Measurements from ENCODE around the gene FGD6. TPM values are rescaled to one million over a fixed set of nuclear protein-coding genes. Genes with fewer than 3 reads are reported as not detected.

FGD6 gene
- polyA plus RNA-seq, 2 of the 4 experiments (the other 2 are of a cell fraction), result 15.5 to 48.0 TPM

DNA sequence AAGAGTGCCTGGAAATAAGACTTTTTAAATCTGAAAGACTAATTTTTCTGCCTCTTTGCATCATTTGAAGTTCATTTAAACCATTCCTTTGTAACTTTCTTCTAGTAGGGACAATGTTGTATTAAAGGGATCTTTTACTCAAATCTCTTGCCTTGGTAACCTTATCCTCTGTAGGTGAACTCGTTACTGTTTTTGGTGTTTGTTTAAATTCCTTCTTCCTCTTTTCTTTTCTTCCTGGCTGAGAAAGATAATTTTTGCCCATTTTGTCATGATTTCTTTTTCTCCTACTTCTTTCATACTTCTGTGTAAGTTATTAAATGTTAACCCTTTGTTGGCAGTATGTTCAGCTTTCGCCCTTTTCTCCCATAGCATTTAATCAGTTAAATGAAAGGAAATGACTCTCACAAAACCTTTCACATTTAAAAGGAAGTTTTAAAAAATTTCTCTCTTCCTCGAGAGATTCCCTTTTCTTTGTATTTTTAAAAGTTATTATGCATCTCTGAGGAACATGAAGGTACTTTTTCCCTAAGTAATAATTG is 10.6 kb upstream of the FGD6 start:
- TF ChIP-seq REST (IDR thresholded peaks at IDR 0.05), result no peak
- TF ChIP-seq EHMT2 (IDR thresholded peaks at IDR 0.05; ENCODE audit: low read depth), result no peak
- no peak for TF ChIP-seq NFE2L2 (conservative IDR thresholded peaks at IDR 0.05; ENCODE audit: low read length)
- TF ChIP-seq FOXS1 (CRISPR knock-in tag; IDR thresholded peaks at IDR 0.05), result no peak
- TF ChIP-seq GATA3 (IDR thresholded peaks at IDR 0.05; ENCODE audit: borderline replicate concordance), result no peak
- FAIRE-seq, result no peak
- no peaks in the 10 kb centered on the region for H3K9me3 ChIP-seq
- POLR2A ChIA-PET, result no interaction called here
- H3K27ac ChIP-seq, result no peak overlapping the region
- ATAC-seq, result no peak
- 75% methylated on average over 3 of the region's 3 CpGs for WGBS (ENCODE audit: missing lambda C conversion rate)
- peaks cover 72% of the 10 kb centered on the region for H3K4me1 ChIP-seq
- CTCF ChIA-PET, result interaction anchor here (1.2 to 3.4 kb wide), 2 partner anchors 106 to 111 kb away, joined by 4 to 12 read pairs; no protein-coding TSS in a partner anchor
- no peak overlapping the region for H3K4me3 ChIP-seq
- H3K4me2 ChIP-seq, result peak overlapping the region; percentile 10; the same call in 2 of the 3 replicates
- no peak for DNase-seq (ENCODE audit: low read depth in 1 of 2, low spot score in 1 of 2)

GRCh38 chr12:95225645-95226212 is 8.5 kb upstream of the FGD6 start:
- Histone ChIP-seq H3K9me3 (no peaks in the 10 kb centered on the region), H3K4me3 (no peak overlapping the region), H3K27ac (no peak overlapping the region), H3K4me1 (peaks cover 75% of the 10 kb centered on the region), H3K4me2 (no peak overlapping the region)
- 91% methylated on average over 1 of the region's 1 CpG for WGBS (ENCODE audit: missing lambda C conversion rate)
- POLR2A ChIA-PET, result interaction anchor here (0.6 to 1.6 kb wide), 3 partner anchors 8 to 249 kb away, joined by 4 to 11 read pairs (median 5); partner anchors contain the start of genes FGD6 and VEZT
- FAIRE-seq, result no peak
- CTCF ChIA-PET, result interaction anchor here (0.6 to 1.8 kb wide), 3 partner anchors 9 to 153 kb away, joined by 3 to 8 read pairs (median 6); partner anchors contain the start of genes FGD6, NR2C1 and VEZT
- no peak for ATAC-seq
- no peak for DNase-seq (ENCODE audit: low read depth in 1 of 2, low spot score in 1 of 2)
- TF ChIP-seq MAFK (IDR thresholded peaks at IDR 0.05; ENCODE audit: partially characterized antibody) (no peak), CHD2 (IDR thresholded peaks at IDR 0.05; ENCODE audit: low read length, partially characterized antibody) (no peak), POLR2A (IDR thresholded peaks at IDR 0.05; ENCODE audit: low read length) (no peak), RAD21 (conservative IDR thresholded peaks at IDR 0.05 in 1 of 2, IDR thresholded peaks at IDR 0.05 in 1 of 2) (no peak), CBX8 (IDR thresholded peaks at IDR 0.05) (no peak), MYC (IDR thresholded peaks at IDR 0.05; ENCODE audit: borderline replicate concordance, low read length) (no peak), NR3C1 (IDR thresholded peaks at IDR 0.05) (no peak), ESRRA (IDR thresholded peaks at IDR 0.05; ENCODE audit: borderline replicate concordance, low read length) (no peak), CEBPB (IDR thresholded peaks at IDR 0.05) (no peak), FOXS1 (CRISPR knock-in tag; IDR thresholded peaks at IDR 0.05) (no peak), BCL3 (IDR thresholded peaks at IDR 0.05) (no peak), GATA3 (IDR thresholded peaks at IDR 0.05; ENCODE audit: borderline replicate concordance) (no peak), KDM1A (IDR thresholded peaks at IDR 0.05; ENCODE audit: low read depth) (no peak), NPAS2 (CRISPR knock-in tag; IDR thresholded peaks at IDR 0.05; ENCODE audit: borderline replicate concordance) (no peak), ZNF302 (CRISPR knock-in tag; IDR thresholded peaks at IDR 0.05) (no peak), CHD4 (IDR thresholded peaks at IDR 0.05; ENCODE audit: borderline replicate concordance) (no peak)
- TF ChIP-seq, protein P1, sequence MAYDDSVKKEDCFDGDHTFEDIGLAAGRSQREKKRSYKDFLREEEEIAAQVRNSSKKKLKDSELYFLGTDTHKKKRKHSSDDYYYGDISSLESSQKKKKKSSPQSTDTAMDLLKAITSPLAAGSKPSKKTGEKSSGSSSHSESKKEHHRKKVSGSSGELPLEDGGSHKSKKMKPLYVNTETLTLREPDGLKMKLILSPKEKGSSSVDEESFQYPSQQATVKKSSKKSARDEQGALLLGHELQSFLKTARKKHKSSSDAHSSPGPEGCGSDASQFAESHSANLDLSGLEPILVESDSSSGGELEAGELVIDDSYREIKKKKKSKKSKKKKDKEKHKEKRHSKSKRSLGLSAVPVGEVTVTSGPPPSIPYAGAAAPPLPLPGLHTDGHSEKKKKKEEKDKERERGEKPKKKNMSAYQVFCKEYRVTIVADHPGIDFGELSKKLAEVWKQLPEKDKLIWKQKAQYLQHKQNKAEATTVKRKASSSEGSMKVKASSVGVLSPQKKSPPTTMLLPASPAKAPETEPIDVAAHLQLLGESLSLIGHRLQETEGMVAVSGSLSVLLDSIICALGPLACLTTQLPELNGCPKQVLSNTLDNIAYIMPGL (CRISPR knock-in tag; IDR thresholded peaks at IDR 0.05; ENCODE audit: borderline replicate concordance), result no peak
- TF ChIP-seq, protein P2, sequence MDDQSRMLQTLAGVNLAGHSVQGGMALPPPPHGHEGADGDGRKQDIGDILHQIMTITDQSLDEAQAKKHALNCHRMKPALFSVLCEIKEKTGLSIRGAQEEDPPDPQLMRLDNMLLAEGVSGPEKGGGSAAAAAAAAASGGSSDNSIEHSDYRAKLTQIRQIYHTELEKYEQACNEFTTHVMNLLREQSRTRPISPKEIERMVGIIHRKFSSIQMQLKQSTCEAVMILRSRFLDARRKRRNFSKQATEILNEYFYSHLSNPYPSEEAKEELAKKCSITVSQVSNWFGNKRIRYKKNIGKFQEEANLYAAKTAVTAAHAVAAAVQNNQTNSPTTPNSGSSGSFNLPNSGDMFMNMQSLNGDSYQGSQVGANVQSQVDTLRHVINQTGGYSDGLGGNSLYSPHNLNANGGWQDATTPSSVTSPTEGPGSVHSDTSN (IDR thresholded peaks at IDR 0.05), result no peak
- TF ChIP-seq, protein P3, sequence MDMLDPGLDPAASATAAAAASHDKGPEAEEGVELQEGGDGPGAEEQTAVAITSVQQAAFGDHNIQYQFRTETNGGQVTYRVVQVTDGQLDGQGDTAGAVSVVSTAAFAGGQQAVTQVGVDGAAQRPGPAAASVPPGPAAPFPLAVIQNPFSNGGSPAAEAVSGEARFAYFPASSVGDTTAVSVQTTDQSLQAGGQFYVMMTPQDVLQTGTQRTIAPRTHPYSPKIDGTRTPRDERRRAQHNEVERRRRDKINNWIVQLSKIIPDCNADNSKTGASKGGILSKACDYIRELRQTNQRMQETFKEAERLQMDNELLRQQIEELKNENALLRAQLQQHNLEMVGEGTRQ (IDR thresholded peaks at IDR 0.05), result no peak
